ENCODE results near the gene RASGRF1.

- TF ChIP-seq EZH2 (IDR thresholded peaks at IDR 0.05; ENCODE audit: low read length, missing control alignments) (no peak), CTCF (conservative IDR thresholded peaks at IDR 0.05 in 1 of 2, IDR thresholded peaks at IDR 0.05 in 1 of 2; ENCODE audit: low read depth in 1 of 2, low read length in 2 of 2) (peak; percentile 35 to 58)
Measured at GRCh38 chr15:78950902-78951840, 139.4 kb downstream of the RASGRF1 start.
